Erythroblast (primary cell): ENCODE data around the gene GLRX3.

Experiments
- GATA1 ChIP-seq: IDR thresholded peaks from 2 replicates; pipeline ENCODE4 v1.6.1; 2011; ENCODE audit warnings: low read depth, mild to moderate bottlenecking, control low read depth, low read length, moderate library complexity
- POLR2A ChIP-seq: IDR thresholded peaks from 2 replicates; pipeline ENCODE4 v1.6.1; 2011; ENCODE audit warnings: mild to moderate bottlenecking, low read length

GRCh38 chr10:130224228-130224627, 88.0 kb downstream of the GLRX3 start:
- TF ChIP-seq POLR2A (no peak), GATA1 (no peak)
